T47D (cell line): ENCODE measurements around the gene PHACTR3.

ENCODE experiments used
- DNase-seq, 2 experiments: peaks; one replicate each; pipeline versions ENCODE4 v3.0.0 to v3.0.0-alpha.2; 2011 to 2012; ENCODE audit warnings: low read depth in 1 of 2, low spot score in 1 of 2
- JUND ChIP-seq: IDR thresholded peaks from 2 replicates; pipeline ENCODE4 v1.6.1; 2012; ENCODE audit warnings: low read depth
- in situ Hi-C: cut with HindIII; loops from 2 replicates; pipeline ENCODE4 v1.10.0; 2016; ENCODE audit warnings: low sequenced_read_pairs, low pct_unique_long_range_greater_than_20kb

Gene PHACTR3

DNA sequence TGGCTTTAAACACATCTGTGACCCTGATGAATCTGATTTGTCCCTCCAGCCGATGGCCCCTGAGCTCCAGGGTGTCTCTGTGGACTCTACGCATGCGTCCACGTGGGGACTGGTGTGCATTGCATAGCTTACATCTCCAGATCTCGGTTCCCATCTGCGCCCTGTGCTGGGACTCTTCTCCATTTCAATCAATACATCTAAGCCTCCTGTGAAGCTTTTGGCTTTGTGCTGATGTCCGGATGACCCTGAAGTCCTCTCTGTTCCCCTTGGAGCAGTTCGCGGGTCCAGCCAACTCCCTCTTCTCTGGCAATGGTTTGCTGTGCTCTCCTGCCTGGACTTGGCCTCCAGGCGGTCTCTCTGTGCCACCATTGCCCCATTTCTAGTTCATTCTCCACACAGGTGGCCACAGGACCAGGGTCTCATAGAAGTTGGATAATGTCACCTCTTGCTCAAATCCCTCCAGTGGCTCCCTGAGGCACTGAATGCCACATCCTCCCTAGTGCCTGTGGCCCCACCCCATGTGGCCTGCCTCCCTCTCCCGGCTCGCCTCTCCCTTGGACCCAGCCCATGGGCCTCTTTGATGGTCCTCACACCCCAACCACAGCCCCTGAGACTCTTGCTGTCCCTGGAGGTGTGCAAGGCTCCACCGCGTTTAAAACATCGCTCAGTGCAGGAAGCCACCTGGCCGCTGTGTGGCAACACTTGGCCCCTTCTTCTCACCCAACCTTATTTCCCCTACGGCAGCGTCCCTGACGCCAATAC lies 173.7 kb downstream of the PHACTR3 start:
- DNase-seq = no peak
- in situ Hi-C loops = no loop called here
- TF ChIP-seq JUND = no peak

DNA sequence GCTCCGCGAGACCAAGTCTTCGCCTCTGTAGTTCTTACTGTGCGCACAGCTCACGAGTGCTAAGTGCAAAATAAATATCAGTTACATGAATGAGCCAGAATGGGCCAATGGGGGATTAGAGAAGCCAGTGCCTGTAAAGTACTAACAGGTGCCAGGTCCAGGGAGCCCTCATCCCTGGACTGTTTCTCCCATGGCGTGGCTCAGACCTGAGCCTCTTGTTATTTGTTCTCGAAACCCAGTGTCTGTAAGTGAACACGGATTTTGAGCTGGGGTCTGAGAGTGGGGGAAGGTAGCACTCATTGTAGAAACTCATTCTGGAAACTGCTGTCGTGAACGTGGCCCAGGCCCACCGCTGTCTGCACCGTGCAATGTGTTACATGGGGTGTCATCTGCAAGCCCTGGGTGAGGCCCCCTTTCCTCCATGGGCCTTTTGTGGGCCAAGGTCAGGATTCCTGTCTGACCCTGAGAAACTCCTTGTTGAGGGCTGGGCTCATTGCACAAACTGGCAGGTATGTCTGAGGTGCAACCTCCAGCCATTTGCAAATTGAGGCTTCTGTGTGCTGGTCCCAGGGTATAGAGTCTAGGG lies 174.4 kb downstream of the PHACTR3 start:
- TF ChIP-seq JUND = no peak
- in situ Hi-C loops = no loop called here
- no peak for DNase-seq

DNA sequence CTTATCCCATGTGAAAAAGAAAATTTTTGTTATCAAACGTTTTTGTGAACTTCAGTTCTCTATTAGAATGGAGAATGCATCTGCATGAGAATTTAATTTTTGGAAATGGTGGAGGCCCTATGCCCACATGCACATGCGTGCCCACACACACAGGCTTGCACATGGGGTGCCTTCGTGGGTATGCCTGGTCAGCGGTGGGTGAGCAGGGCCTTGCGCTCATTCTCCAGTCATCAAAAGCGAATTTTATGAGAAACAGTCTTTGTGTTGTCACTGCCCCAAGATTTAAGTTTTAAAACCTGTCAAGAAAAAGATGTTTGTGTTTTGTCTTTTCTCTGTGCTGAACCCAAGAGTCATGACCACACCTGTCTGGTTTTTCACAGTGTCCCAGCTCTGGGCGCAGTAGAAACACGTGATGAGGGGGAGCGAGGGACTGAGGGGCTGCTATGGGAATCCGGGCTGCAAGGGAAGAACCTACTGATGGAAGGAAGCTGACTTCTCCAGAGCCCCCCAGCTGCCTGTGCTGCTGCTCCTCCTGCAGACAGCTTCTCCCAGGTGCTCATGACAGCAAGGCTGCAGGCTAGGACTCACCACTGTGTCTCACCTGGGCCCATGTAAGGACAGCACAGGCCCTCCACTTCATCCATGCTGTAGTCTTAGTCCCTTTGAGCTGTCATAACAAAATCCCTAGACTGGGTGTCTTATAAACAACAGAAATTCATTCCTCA lies 175.5 kb downstream of the PHACTR3 start:
- no peak for TF ChIP-seq JUND
- DNase-seq = no peak
- in situ Hi-C loops = no loop called here

DNA sequence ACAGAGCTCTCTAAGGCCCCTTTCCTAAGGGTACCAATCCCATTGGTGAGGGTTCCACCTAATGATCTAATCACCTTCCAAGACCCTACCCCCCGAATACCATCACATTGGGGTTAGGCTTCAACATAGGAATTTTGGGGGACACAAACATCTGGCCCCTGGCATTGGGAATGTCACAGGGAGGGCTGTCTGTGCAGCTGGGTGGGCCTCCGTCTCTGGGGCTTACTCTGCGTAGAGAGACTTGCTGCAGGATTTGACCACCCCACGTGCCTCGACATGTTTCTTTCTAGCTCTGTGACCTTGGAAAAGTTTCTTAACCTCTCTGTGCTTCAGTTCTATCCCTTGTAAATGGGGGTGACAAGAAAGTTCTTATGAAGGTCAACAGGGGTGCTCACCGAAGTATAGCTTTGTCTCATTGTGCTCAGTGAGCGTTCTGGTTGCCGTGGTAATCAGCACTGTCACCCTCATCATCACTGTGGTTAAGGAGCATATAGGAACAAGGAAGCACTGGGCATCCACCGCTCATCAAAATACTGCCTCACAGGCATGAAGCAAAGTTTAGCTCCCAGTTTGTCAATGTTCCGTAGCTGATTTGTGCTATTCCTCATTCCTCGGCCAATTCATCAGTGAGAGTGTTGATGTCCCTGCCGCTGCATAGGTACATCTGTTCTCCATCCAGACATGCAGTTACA lies 176.3 kb downstream of the PHACTR3 start:
- in situ Hi-C loops = no loop called here
- TF ChIP-seq JUND = no peak
- no peak for DNase-seq

DNA sequence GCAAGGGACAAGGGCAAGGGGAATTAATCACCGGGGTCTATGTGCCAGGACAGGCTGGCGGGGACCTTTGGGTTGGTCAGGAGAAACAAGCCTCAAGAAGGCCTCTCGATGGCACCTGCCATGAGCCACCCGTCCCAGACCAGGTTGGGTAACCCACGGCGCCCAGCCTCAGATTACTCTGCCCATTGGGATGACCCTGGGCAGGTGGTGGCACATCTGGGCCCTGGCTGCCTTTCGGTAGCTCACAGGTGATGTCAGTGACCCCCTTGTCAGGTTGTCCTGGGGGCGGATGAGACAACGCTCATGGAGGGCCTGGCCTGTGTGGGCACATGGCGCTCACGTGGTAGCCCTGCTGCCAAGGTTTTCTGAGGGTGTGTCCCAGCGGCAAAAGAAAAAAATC lies 176.9 kb downstream of the PHACTR3 start:
- no peak for DNase-seq
- in situ Hi-C loops = no loop called here
- TF ChIP-seq JUND = no peak

DNA sequence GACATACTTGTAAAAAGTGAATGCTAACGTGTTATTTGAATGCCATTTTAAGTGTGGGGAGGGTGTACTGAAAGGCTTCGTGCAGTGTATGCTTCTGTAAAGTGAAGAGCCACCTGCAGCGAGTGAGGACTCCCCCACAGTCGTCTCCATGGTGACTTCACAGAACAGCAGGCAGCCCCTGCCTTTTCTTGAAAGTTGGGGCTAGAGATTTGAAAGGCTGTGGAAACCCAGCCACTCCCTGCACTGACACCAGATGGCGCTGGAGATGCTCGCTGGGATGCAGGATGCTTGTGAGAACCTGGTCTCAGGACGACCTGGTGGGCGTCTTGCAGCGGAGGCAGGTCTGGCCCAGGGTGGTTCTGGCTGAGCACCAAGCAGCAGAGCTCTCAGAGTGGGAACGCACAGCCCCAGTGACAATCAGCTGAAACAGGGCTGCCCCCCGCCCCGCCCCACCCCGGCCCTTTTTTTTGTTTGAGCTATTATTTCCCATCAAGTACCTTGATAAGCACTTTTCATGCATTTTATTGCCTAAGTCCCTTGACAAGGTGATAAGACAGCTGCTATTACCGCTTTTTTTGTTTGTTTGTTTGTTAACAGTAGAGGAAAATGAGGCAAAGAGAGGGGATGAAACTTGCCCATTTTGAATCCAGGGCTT lies 178.8 kb downstream of the PHACTR3 start:
- in situ Hi-C loops = no loop called here
- TF ChIP-seq JUND = no peak
- DNase-seq = peak; percentile 72 to 75

DNA sequence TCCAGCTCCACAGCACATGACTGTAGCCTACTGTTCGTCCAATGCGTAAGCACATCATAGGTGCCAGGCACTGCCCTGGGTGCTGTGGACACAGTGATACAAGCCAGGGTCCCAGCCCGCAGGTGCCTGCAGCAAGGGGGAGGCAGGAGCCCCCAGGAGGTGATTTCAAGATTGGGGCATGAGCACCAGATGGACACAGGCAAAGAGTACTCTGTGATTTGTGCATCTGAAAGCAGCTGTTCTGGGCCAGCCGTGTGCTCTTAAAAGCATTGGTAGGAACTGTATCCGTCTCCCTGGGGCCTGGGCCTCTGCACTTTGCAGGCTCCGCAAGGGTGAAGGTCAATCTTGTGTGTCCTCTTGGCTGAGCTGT lies 179.3 kb downstream of the PHACTR3 start:
- no peak for DNase-seq

DNA sequence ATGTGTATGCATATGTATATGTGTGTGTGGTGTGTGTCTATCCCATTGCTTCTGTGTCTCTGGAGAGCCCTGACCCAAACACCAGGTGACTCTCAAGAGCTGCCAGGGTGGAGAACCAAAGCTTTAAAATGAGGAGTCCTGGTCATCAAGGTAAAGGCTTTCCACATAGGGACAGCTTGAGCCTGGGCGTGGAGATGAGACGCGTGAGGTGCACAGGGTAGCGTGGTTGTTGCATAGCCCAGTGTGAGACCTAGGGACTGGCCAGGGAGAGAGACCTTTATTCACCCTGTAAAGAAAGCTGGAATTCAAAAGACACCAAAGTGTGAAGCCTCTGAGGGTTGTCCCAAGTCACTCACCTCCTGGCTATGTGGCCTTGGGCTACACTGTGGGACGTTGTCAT lies 180.0 kb downstream of the PHACTR3 start:
- in situ Hi-C loops = no loop called here
- no peak for DNase-seq
- TF ChIP-seq JUND = no peak

More for the DNA sequence above, 179.3 kb downstream of the PHACTR3 start:
- in situ Hi-C loops = no loop called here
- TF ChIP-seq JUND = no peak

DNA sequence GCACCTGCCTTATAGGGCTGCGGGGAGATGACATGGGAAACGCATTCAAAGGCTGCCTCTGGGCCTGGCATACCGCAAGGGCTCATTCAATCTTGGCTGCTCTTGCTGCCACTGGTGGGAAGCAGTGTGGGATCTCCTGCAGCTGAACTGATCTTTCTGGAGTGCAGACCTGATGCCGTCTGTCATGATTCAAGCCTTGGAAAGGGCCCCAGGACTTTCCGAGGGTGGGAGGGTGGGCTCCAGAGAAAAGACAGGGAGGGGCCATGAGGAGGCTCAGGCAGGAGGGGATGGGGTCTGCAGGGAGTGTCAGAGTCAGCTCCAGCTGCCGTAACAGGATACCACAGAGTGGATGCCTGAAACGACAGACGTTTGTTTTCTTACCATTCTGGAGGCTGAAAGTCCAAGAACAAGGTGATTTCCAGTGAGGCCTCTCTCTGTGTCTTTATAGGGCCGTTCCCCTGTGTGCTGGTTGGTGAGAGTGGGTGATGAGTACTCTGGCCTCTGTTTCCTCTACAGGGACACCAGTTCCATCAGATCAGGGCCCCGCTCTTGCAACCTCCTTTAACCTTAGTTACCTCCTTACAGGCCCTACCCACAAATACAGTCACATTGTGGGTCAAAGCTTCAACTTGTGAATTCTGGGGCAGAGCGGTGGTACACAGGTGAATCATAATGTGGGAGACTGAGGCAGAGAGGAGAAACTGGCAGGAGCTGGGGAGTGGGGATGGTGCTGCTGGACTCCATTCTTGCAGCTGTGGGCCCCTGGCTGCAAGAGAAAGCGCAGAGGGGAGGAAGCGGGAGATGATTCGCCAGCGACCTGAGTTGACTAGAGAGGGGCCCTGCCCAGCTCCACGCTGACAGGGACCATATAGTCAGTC lies 180.7 kb downstream of the PHACTR3 start:
- TF ChIP-seq JUND = no peak
- in situ Hi-C loops = no loop called here
- no peak for DNase-seq

DNA sequence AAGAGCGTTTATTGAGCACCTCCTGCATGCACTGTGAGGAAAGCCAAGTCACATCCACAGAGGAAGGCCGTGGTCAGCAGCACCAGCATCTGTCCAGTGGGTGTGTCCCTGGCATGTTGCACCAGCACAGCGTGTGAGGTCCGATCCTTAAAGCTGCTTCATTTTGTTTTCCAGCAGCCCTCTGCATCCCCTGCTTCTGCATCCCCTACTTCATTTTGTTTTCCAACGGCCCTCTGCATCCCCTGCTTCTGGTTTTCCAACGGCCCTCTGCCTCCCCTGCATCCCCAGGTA lies 181.3 kb downstream of the PHACTR3 start:
- in situ Hi-C loops = no loop called here
- no peak for TF ChIP-seq JUND
- DNase-seq = no peak

DNA sequence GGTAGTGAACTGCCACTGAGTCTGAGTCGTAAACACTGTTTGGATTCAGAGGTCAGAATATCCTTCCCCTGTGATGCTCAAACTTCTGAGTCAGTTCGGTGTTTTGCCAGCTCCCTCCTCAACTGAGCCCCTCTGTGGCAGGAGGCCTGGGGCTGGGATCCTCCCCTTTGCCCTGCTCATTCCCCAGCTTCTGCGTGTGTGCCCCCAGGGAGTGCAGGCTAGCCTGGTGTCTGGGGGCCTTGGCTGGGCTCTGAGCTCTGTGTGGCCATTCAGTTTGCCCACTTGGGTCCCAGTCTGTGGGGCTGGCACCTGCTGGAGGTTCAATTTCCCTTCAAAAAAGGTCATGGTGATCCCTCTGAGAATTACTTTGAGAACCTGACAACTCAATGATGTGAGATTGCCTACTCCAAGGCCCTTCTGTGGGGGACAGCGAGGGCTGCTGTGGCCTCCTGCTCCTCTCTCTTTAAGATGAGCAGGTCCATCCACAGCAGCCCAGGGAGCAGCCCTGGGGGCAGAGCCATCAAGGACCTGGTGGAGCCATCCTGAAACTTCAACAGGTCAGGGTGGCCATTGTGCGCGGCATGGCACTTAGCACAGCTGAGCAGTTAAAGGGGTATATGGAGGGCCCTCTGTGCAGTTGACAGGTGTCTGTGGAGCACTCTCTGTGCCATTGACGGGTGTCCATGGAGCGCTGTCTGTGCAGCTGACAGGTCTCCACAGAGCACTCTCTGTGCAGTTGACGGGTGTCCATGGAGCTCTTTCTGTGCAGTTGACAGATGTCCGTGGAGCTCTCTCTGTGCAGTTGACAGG lies 181.9 kb downstream of the PHACTR3 start:
- no peak for DNase-seq
- in situ Hi-C loops = no loop called here
- no peak for TF ChIP-seq JUND
